ENCODE measurements around the gene HPS3.

DNA sequence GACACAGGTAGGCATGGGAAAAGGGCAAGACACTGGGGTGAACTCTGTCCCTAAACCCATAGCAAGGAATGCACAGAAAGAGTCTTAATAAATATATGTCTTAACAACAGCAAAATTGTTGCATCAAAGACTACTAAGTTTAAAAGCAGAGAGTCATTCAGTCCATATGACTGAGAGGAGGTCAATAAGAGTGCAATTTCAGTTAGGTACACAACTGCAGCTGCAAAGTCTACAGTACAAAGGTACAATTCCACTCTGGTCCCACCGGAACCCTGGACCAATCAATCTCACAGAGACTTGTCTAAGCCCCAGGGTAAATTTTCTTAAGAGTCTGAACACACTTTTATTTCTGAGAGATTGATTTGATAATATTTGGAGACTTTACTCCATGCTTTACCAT, 85.3 kb downstream of the HPS3 start:
- TF ChIP-seq, protein P1, sequence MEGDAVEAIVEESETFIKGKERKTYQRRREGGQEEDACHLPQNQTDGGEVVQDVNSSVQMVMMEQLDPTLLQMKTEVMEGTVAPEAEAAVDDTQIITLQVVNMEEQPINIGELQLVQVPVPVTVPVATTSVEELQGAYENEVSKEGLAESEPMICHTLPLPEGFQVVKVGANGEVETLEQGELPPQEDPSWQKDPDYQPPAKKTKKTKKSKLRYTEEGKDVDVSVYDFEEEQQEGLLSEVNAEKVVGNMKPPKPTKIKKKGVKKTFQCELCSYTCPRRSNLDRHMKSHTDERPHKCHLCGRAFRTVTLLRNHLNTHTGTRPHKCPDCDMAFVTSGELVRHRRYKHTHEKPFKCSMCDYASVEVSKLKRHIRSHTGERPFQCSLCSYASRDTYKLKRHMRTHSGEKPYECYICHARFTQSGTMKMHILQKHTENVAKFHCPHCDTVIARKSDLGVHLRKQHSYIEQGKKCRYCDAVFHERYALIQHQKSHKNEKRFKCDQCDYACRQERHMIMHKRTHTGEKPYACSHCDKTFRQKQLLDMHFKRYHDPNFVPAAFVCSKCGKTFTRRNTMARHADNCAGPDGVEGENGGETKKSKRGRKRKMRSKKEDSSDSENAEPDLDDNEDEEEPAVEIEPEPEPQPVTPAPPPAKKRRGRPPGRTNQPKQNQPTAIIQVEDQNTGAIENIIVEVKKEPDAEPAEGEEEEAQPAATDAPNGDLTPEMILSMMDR (conservative IDR thresholded peaks at IDR 0.05; ENCODE audit: low read length) = no peak
- TF ChIP-seq EZH2phosphoT487 (IDR thresholded peaks at IDR 0.05; ENCODE audit: borderline replicate concordance, low read depth, low read length) = no peak

All from OCI-LY7 (cell line).